NOMO-1 treated with dmso at 0.1 percent for 144 hours (cell line): ENCODE measurements around the gene ARSD.
"Not testable (repeated sequence)": the region's sequence is repeated elsewhere in the genome, so short reads cannot be mapped to it uniquely, and the experiment has no call there.

Source experiments
- DNase-seq: peaks from one replicate; lab custom pipeline; 2025; ENCODE audit not compliant: unreplicated experiment; lab: John Stamatoyannopoulos, UW

ARSD gene

DNA sequence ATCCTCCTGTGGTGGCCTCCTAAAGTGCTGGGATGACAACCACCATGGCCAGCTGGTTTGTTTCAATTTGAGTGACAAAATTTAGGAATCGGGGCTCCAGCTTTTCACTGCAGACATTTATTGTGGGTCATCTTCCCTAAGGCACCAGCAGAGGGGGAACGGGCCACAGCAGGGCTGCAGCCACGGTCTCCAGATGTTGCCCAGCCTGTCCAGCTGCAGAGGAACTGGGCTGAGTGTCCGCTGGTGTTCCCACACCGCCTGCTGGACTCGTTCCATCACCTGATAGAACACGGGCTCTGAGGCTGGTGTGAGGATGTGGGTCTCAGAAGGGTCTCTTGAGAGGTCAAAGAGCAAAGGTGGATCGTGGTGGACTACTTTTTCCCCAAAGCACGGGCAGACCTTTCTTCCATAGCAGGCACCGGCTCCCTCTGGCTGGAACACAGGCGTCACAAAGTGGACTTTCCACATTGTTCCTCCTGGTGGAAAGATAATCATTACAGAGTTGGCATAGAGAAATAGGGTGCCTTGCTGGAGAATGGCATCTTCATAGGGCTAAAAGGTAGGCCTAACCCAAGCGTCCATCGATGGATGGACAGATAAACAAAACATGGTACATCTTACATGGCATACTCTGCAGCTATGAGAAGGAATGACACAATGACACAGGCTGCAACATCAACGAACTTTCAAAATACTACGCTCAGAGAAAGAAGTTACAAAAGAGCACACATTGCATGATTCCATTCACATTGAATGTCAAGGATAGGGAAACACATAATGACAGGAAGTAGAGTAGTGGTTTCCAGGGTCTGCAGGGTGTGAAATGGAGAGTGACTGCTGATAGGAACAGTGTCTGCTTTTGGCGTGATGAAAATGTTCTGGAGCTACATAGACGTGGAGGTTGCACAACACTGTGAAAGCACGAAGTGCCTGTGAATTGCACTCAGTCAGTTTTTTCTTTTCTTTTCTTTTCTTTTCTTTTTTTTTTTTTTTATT lies 5.9 kb upstream of the ARSD start:
- peak; percentile 92 for DNase-seq

DNA sequence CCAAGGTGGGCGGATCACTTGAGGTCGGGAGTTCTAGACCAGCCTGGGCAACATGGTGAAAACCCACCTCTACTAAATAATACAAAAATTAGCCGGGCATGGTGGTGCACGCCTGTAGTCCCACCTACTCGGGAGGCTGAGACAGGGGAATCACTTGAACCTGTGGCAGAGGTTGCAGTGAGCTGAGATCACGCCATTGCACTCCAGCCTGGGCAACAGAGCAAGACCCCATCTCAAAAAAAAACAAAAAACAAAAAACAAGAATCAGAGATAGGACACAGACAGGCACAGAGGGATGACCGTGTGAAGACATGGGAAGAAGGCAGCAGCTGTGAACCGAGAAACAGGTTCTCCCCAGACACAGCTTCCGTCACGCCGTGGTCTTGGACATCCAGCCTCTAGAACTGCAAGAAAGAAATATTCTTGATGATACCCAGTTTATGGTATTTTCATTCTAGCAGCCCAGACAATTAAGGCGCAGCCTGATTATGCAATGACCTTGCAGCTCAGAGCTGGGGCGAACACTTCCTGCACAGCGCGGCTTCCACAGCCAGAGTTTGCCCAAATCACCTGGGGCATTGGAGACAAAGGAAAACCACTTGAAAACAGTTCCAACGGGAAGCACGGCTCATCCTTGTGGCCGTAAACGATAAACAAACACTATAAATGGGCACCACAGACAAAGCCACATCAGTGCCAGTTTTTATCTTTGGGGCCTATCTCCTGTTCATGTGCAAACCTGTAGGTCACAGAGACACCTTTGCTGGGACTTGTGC lies 4.2 kb upstream of the ARSD start:
- peak; percentile 12 for DNase-seq

DNA sequence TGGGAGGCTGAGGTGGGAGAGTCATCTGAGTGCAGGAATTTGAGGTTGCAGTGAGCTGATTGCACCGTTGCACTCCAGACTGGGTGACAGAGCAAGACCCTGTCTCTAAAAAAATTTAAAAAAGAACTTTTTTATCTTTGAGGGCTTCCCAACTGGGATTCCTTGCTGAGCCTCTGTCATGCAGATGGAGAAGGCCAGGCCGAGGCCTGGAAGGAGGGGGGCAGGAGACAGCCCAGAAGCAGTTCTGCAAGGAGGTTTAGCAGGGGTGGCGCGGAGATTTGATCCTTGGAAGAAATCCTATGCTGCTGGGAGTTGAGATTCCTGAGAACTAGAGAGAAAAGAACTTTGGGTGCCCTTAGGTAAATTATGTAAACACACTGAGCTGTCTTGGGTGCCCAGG lies 2.5 kb upstream of the ARSD start:
- no peak for DNase-seq

DNA sequence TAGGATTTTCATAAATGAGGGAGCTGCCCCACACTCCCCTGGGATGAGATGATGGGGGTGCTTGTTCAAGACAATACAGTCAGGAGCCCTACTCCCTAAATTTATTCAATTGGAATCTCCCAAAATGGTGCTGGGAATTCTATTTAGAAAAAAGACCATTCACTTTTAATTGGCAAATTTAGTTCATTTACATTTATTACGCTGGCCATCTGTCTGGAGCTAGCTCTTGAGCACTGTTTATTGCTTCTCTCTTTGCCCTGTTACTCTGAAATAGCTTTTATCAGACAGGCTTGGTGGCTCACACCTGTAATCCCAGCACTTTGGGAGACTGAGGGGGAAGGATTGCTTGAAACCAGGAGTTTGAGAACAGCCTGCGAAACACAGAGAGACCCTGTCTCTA lies 2.0 kb upstream of the ARSD start:
- DNase-seq = no peak

DNA sequence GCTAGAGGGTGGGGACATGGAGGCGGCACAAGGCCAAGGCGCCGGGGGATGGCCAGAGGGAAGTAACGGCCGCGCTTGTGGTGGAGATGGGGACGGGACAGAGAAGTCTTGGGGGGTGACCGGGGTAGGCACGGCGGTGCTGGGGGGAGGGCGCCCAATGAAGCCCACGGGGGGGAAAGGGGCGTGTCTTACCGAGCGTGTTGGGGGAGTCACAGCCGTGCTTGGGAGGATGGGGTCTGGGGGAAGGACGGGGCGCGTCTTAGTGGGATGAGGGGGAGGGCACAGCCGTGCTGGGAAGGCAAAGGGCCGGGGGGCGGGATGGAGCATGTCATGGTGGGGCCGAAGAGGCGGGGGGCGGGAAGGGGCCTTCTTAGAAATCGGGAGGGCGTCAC lies 952 bp downstream of the ARSD start:
- peak; percentile 76 for DNase-seq

DNA sequence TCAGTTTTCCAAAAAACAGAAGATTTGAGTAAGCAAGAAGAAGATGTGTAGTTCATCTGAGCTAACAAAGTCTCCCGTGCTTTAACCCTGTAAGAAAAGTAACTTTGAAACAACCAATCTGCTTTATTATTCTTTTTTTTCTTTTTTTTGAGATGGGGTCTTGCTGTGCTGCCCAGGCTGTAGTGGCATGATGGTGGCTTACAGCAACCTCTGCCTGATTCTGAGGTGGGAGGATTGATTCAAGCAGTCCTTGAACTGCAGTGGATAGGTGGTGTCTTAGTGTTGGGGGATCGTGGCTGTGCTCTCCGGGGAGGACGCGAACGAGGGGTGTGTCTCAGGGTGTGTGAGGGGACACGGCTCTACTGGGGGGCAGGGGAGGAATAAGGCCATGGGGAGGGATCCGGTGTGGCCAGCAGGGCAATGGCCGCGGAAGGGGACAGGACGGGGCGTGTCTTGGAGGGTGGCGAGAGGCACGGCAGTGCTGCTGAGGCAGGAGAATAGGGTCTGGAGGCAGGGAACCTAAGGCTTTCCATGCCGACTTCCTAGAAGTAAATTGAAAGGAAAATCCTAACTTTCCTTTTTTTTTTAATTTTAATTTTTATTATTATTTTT lies 2.4 kb downstream of the ARSD start:
- no peak for DNase-seq

DNA sequence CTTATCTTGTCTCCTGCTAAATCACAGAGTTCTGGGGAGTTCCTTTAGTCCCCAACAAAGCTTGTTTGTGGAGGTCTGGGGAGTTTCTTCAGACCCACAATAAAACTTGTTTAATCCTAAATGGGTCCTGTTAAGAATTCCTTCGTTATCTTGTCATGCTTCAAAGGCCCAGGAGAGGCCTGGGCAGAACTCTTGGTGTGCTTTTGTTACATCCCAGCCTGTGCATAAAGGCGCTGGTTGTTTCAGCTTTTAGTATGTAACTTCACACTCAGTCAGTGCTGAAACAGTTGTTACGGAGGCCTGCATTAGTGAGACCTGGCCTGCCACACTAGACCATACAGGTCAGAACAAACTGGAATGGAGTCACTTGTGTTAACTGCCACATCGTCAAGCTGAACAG lies 2.9 kb downstream of the ARSD start:
- DNase-seq = not testable (repeated sequence)

DNA sequence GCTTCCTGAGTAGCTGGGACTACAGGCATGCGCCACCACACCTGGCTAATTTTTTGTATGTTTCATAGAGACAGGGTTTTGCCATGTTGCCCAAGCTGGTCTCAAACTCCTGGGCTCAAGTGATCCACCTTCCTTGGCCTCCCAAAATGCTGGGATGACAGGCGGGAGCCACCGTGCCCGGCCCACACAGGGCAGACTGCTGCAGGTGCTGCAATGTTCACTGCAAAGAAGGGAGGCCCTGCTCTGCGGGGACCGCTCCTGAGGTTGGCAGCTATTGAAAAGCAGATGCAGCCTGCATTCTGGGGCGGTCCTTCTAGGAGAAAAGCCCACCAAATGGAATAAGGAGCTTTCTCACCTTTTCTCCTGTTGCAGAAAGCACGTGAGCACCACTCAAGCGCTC lies 5.0 kb downstream of the ARSD start:
- no peak for DNase-seq

DNA sequence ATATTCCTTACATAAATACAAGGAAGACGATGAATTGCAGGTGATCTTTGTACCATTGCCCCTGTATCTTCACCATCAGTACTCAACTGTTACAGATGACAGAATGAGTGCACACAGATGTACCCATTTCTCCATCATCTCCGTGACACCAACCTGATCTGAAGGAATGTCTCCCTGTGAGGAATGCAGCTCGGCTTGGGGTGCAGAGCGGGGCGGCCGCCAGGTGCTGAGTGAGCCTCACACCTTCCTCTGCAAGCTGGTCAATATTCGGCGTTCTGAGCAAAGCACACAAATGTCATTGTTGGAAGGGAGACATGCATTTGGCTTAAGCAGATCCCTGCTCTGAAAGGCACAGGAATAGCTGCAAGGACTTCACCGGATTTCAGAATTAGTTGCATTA lies 7.4 kb downstream of the ARSD start:
- DNase-seq = no peak

DNA sequence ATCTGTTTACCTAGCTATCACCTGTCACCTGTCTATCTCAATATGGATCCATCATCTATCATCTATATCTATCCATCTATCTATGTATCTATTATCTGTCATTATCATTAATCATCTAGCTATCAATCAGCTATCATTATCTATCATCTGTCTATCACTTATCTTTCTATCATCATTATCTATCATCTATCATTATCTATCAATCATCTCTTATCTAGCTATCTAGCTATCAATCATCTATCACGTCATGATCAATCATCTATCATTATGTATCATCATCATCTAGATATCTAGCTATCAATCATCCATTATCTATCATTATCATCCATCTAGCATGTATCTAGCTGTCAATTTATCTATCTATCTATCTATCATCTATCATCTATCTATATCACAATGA lies 7.9 kb downstream of the ARSD start:
- no peak for DNase-seq

DNA sequence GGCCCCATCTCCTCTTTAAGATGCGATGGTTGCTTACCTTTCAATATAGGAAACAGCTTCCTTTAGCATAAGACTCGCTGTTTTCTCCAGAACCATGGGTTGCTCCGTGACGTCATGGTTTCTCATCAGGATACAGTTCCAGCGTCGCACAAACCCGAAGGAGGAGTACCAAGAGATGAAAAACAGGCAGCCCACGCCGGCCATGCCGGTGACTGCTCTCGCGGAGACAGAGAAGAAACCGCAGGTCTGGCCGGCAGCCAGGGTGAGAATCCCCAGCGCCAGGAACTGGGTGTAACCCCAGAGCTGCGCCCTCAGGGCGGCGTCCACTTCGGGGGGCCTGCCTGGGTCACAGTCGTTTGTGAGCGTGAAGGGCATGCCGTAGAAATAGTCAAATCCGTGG lies 11.4 kb downstream of the ARSD start:
- no peak for DNase-seq

DNA sequence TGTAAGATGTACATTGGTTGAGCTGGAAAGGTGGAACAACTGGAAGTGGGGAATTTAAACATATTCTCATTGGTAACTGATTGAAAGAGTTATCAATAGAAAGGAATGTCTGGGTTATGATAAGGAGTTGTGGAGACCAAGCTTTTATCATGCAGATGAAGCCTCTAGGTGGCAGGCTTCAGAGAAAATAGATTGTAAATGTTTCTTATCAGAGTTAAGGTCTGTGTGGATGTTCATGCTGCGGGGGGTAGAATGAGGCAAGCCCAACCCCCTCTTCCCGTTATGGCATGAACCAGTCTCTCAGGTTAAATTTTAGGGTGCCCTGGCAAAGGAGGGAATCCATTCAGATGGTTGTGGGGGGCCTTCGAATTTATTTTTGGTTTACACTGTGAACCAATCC lies 16.0 kb downstream of the ARSD start:
- DNase-seq = no peak

DNA sequence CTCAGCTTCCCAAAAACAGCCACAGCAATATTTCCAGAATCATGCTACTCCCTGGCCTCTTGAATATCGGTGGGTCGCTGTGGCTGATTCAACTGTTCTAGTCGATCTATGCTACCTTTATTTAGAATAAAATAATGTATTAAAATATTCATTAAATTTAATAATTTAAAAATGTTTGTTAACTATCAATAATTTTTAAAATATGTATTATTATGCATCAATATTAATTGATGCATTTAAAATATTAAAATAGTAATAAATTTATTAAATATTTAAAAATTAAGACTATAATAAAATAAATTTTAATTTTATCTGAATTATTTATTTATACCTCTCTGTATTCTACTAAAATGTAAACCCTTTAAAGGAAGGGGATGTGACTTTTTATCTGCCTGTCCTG lies 19.0 kb downstream of the ARSD start:
- DNase-seq = no peak

DNA sequence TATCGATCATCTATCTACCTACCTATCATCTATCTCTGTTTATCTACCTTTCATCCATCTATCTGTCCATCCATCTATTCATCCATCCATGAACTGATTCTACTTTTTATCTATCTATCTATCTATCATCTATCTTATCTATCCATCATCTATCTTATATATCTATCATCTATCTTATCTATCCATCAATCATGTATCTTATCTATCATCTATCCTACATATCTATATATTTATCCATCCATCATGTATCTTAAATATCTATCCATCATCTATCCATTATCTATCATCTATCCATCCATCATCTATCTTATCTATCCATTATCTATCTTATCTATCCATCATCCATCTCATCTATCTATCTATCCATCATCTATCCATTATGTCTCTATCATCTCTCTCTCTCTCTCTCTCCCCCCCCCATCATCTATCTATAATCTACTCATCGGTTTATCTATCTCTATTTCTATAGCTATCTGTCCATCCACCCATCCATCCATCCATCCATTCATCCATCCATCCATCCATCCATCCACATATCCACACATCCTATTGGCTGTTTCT lies 20.9 kb downstream of the ARSD start:
- no peak for DNase-seq

DNA sequence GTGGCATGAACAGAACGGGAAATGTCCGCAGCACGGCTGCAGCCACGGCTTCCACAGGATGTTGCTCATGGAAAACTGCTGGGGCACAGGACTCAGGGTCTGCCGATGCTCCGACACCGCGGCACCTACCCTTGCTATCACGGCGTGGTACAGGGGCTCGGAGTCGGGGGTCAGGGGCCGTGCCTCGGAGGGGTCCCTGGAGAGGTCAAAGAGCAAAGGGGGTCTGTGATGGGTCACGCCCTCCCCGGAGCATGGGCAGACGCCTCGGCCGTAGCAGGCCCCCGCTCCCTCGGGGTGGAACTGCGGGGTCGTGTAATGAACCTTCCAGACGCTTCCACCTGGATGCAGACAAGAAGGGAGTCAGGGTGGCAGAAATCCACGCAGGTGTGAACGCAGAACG lies 21.8 kb downstream of the ARSD start:
- no peak for DNase-seq

DNA sequence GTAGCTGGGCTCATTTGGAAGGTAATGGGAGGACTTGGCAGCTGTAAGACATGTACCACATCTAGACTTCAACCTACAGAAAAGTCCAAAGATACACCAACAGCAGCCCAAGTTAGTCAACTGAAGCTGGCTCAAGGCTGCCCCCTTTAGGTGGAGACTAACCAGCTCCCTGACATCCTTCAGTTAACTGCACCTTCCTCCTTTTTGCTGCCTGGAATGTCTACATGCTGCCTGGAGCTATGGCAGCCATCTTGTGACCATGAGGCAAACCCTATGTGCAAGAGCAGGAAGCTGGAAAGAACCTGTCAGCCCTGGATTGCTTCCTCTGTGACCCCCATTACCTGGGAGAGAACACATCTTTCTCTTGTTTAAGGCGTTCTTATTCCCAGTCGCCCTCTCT lies 25.8 kb downstream of the ARSD start:
- no peak for DNase-seq

DNA sequence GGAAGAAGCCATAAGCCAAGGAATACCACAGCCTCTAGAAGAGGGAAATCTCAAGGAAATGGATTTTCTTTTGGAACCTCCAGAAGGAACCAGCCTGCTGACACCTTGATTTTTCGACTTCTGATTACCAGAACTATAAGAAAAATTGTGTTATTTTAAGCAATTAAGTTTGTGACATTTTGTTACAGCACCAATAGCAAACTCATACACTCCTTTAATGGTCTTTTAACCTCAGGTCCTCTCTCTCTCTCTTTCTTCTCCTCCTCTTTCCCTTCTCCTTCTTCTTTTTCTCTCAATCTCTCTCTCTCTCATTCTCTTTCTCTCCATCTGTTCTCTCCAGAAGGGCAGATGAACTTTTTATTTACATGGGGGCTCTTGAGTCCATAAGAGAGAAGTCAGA lies 26.3 kb downstream of the ARSD start:
- DNase-seq = no peak

DNA sequence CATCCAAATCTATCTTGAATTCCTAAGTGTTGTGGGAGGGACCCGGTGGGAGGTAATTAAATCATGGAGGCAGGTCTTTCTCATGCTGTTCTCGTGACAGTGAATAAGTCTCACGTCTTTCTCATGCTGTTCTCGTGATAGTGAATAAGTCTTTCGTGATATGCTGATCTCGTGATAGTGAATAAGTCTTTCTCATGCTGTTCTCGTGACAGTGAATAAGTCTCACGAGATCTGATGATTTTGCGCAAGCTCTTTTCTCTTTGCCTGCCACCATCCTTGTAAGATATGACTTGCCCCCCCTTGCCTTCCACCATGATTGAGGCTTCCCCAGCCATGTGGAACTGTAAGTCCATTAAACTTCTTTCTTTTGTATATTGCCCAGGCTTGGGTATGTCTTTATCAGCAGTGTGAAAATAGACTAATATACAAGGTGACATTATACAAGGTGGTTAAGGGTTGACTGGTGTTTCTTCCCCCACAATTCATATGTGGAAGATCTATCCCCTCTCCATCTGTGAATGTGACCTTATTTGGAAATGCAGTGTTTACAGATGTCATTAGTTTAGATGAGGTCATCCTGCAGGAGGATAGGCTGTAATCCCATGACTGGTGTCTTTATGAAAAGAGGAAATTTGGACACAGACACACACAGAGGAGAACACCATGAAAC lies 27.6 kb downstream of the ARSD start:
- DNase-seq = no peak

DNA sequence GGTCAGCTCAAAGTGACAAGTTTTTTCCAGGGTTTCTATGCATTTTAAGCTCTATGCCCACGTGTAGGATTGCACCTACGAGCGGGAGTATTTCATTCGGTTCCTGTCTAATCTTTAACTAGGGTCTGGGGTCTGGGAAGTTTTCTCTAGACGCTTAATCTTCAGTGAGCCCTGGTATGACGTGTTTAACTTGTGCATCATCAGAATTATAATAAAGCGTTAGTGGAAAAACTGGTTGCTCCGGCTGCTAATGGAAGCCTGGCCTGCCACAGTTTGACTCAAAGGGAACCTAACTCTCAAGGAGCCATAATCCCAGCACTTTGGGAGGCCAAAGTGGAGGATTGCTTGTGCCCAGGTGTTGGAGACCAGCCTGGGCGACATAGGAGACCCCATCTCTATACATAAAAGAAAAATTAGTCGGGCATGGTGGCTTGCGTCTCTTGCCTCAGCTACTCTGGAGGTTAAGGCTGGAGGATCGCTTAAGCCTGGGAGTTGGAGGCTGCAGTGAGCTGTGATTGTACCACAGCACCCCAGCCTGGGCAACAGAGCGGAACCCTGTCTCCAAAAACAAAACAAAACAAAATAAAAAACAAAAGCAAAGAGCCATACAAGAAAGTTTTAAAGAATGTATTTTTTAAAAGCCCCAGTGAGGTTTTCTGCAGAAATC lies 30.2 kb downstream of the ARSD start:
- no peak for DNase-seq
